HG03354 (cell line): ENCODE measurements around the gene HPCAL4.

Experiments used
- ATAC-seq: cut with Tn5 transposase; IDR thresholded peaks from one replicate; pipeline ENCODE4 v1.9.1; 2021; ENCODE audit warnings: mild to moderate bottlenecking; ENCODE audit not compliant: unreplicated experiment, poor library complexity, severe bottlenecking

HPCAL4 gene

DNA sequence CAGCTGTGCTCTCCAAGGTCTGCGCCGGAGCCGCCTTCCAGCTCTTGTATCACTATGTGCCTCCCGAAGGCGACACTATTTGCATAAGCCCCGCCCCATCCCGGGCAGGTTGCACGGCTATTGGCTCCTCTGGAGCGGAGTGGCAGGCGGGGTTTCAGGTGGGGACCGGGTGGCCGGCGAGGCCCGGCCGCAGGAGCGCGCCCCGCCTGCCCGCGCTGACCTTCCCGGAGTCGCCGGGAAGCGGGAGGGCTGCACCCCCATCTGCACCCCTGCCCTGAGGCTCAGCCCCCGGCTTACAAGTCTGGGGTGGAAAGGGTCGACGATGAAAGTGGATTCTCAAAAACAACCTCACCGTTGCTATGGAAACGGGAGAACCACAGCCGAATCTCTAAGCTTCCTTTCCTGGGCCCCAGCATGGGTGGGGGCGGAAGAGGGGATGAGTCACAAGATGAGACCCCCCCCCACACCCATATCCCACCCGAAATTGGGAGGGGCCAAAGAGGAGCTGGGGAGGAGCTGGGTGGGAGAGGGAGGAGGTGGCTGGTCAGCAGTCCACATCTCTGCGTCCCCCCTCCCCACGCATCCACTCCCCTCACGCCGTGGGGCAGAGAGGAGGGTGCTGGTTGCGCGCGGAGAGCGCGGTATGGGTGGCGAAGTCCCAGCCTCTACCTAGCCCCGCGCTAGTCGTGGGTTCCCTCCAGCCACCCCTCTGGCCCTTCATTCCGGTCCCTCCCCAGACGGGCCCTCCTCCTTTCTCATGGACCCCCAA, at the start of gene HPCAL4:
Gene HPCAL4, minus strand, starts transcription at position 51 of the 769 bp plus-strand sequence. CDS start 6,830 bp downstream, outside the sequence.
- peak; percentile 91 for ATAC-seq

DNA sequence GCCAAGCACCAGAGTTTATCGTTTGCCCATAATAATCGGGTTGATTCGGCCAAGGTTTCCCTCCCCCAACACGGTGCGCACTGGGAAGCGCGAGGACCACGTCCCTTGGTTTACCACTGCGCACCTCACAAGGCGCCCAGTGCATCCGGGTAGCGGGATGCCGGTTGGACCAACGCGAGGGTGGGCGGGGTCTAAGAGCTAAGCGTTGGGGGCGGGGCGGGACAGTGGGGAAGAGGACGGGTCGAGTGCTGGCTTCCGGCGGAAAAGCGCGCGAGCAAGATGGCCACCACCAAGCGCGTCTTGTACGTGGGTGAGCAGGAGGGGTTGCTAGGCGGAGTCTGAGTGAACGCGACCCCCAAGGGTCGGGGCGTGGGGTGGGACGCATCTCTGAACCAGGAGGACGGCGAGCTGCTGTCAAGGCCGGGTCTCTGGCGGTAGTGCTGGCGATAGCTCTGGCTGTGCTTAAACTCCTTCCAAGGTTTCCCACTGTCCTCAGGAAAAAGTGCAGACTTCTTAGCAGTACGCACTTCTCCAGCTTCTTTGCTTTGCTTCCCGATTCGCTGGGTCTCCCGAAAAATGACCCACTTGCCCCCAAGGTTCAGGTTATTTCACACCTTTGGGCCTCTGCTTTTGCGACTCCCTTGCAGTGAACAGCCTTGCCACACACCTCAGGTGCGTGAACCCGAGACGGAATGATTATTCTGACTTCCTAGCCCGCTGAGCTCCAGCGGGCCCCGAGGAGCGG, 47.6 kb upstream of the HPCAL4 start, which contains the start of gene PPIE:
Gene PPIE, plus strand, starts transcription at position 261 of the 745 bp plus-strand sequence. Its CDS starts 19 bp downstream, at position 280.
- ATAC-seq: peak; percentile 90

DNA sequence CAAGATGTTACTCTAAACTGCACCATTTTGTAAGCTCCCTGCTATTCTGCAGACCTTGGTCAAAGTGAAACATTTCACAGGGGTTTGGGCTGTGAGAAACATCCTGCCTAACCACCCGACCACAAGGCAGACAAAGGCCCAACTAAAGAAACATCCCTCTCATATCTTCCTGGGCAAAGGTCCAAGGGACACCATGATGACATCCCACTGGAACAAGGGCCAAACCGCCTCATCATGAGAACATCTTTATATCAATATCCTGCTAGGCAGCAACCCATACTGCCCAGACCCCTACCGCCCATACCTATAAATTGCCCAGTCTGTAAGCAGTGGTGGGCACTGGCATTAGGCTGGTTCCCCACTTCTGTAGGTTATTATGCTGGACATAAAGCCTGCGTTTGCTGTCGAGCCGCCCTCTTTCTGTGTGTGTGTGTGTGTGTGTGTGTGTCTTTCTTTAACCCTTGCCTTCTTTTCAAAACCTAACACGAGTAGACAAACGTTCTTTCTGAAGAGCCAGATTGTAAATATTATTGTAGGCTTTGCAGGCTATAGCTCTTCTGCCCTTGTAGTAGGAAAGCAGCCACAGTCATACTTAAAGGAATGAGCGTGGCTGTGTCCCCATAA, 46.4 kb upstream of the HPCAL4 start:
- ATAC-seq: no peak

DNA sequence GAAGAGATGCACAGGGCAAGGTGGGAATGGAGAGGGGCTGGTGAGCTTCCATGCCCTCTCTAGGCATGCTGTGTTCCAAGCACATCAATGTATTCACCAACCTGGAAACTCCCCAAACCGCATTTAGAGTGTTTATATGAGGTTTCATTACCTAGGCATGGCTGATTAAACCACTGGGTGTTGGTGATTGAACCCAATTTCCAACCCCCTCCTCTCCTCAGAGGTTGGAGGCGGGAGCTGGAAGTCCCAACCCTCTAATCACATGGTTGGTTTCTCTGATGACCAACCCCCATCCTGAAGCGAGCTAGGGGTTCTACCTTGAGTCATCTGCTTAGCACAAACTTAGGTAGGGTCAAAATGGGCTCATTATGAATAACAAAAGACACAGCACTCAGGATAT, 44.5 kb upstream of the HPCAL4 start:
- no peak for ATAC-seq

DNA sequence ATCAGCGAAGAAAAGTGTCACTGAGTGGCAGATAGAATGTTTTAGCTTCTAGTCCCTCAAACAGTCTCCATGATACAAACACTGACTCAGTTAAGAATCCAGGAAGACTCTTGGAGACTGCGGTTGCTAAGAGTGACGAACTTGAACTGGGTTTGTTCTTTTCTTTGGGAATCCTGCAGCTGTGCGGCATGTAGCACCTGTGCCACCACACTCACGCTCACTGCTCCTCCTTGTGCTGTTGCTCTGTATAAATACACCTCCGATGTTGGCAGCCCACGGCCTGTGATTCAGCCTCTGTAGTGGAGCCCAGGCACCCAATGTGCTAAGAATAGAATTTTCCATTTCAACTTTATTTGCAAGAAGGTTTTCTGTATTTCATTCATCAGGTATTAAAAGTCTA, 41.9 kb upstream of the HPCAL4 start:
- no peak for ATAC-seq

DNA sequence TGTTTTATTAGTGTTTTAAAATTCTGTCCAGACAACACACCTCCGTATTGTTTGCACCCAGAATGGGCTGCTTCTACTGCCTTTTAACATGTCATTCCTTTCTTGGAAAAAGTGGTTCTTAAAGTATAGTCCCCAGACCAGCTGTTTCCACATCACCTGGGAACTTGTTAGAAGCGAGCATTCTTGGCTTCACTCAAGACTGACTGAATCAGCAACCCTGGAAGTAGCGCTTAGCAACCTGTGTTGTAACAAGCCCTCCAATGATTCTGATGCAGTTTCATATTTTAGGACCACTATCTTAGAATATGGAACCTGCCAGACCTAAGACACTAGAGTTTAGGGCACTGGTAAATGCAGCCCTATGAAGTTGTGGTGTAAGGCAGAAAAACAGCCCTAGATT, 41.5 kb upstream of the HPCAL4 start:
- no peak for ATAC-seq

DNA sequence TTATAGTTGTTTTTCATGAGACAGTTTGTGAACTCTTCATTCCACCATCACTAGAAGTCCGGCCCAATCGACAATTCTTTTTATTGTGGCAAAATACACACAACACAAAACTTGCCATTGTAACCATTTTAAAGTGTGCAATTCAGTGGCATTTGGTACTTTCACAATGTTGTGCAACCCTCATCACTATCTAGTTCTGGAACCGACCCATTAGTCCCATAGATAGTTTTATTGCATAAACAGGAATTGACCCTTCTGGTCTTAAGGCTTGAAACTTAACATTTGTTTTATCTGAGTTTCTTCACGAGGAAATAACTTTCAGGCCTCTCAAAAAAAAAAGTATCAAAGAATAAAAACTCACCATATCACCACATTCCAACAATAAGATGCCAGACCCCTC, 38.6 kb upstream of the HPCAL4 start:
- no peak for ATAC-seq

DNA sequence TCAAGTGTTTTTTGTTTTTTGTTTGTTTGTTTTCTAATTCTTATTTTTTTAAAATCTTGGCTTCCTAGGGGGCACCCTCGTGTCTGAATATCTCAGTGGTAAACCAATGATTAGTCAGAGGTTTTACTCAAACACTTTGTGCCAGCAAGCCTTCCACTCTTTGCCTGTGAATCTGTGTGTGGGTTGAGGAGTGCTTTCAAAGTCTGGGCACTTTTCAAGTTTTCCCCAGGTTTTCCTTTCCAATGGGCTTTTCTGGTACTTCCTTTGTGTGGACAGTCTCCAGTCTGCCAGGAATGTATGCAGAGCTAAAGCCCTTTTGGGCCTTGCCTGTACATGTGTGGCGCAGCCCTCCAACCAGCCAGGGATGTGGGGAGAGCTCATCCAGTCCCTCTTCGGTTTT, 37.8 kb upstream of the HPCAL4 start:
- no peak for ATAC-seq

DNA sequence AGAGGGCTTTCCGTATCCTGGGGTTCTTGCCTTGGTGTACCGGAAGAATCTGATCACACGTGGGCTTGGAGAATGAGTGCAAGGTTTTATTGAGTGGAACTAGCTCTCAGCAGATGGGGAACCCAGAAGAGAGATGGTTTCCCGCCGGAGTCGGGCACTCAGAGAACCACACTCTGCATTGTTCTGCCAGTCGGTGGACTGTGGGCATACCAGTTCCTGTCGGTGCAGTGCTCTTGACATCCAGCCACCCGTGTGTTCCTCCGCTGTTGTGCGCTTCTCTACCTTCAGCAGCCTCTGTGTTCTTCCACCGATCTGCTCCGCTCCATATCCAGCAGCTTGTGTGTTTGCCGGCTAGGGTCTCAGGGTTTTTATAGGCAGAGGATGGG, 36.7 kb upstream of the HPCAL4 start:
- no peak for ATAC-seq

DNA sequence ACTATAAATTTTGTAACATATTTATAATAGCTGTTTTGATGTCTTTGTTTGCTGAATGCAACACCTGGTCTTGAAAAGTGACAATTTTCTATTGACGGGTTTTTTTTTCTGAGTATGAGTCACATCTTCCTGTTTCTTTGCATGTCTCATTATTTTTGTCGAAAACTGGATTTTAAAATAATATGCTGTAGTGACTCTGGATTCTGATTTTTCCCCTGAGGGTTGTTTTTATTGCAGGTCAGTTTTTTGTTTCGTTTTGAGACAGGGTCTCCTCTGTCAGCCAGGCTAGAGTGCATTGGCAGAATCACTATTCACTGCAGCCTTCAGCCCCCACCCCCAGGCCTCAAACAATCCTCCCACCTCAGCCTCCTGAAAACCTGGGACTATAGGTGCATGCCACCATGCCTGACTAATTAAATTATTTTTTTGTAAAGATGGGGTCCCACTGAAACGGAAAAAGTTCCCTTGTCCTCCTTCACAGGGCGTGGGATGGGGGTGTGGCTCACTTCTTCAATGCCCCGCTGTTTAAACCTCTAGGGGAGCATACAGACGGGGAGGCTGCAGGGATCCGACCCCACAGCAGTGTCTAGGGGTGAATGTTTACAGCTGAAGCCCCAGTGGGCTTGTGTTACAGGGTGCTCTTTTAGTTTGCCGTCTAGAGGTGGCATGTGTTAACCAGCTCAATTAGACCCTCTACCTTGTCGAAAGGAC, 36.1 kb upstream of the HPCAL4 start:
- ATAC-seq: no peak

DNA sequence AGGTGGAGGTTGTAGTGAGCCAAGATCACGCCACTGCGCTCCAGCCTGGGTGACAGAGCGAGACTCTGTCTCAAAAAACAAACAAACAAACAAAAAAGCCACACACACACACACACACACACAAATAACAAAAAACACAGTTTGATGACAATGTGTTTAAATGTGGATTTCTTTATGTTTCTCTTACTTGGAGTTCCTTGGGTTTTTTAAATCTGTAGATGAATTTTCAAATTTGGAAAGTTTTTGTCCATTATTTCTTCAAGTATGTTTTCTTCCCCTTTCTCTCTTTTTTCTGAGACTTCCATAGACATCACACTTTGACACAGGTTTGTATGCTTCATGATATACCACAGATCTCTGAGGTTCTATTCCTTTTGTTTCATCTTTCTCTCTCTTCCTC, 35.4 kb upstream of the HPCAL4 start:
- no peak for ATAC-seq

DNA sequence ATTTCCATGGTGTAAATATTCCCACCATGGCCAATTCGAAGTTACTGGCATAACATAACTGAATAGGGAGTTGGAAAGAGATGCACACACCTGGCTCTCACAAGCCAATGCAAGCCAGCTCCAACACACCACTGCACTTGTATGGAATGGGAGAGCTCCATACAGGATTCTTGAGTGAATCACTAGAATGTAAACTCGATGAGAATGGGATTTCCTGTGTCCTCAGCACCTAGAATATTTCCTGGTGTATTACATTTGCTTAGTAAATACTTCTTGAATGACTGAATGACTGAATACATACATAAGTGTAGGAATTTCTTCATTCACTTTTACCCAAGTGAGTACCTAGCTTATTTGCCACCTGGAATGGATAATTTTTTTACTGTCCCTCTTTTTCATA, 31.3 kb upstream of the HPCAL4 start:
- ATAC-seq: no peak

DNA sequence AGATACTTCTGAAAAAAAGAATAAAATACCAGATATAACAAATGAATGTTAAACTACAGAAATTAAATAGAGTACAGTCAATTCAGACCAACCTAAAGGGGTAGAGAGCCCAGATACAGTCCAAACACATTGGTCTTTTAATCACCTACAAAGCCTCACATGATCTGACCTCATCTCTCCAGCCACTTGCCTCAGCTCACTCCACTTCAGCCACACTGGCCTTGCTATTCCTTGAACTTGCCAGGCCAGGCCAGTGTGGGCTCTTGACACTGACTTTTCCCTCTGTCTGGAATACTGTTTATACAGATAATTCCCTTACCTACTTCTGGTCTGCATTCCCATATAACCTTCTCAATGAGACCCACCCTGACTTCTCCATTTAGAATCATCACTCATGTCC, 30.4 kb upstream of the HPCAL4 start:
- ATAC-seq: no peak

DNA sequence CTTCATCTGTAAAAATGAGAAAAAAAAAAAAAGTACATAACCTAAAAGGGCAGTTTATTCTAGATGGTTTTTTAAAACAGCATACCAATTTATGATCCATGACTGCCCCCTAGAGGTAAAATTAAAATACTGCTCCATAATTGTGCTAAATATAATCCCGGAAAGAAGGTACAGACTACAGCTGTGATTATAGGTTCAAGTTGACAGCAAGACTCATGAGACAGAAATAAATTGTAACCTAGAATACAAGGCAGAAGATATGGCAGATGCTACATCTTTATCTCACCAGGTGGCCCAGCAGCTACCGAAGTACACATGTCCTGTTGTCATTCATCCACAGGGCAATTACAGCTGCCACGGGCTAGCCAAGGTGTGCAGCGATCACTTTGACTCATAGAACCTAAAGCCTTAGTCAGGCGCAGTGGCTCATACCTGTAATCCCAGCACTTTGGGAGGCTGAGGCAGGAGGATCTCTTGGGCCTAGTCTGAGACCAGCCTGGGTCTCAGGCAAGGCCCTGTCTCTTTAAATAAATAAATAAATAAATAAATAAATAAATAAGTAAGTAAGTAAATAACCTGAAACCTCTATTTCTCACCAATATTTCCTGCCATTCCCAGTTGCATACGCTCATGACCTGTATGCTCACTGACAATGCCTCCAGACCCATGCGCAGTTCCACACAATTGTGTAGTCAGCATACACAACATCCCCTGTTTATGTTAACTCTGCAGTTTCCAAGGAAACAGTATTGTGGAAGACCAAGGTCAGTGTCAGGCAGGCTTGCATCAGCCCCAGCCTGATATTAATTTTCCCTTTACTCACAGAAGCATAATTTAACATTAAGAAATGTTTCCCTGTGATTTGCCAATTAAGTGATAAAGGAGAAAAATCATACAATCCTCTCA, 29.1 kb upstream of the HPCAL4 start:
- peak; percentile 43 for ATAC-seq

DNA sequence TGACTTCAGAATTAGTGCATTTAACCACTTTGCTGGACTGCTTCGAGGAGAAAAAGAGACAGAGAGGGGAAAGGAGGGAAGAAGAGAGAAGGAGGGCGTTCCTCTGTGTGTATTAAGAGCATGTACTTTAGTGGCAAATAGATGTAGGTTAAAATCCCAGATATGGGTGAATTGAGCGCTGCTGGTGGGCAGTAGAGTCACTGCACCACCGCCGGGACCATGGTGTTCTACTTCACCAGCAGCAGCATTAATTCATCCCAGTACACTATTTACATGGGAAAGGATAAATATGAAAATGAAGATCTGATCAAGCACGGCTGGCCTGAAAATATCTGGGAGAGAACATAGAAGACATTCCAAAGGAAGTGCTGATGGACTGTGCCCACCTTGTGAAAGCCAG, 26.6 kb upstream of the HPCAL4 start:
- no peak for ATAC-seq

DNA sequence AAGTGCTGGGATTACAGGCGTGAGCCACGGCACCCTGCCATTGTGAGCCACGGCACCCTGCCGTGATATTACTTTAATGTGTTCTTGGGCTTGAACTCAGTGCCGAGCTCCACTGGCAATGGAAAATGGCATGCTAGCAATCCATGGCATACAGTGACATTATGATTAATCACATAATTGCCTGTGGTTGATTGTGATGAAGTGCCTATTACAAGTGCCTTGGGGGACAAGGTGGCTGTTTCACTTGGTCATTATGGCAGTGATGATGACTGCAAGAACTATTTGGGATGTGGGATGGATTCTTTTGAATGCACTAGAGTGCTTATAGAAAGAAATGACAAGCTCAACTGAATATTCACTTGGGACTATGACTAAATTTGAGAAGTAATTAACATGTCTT, 22.3 kb upstream of the HPCAL4 start:
- no peak for ATAC-seq

DNA sequence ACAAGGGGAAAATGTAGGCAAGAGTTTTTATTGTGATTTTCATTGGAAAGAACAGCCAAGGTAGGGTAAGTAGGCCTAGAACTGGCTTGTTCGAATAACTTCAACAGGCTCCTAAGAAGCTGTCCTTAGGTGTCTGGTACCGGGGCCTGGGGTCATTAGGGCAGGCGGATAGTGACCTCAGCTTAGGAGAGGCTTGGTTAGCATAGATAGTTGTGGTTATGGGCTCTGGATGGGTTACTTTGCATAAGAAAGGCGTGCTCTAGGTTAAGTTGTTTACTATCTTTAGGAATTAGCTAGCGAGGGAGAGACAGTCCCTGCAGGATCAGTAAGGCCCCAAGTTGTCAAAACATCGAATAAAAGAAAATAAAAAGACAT, 20.7 kb upstream of the HPCAL4 start:
- no peak for ATAC-seq

DNA sequence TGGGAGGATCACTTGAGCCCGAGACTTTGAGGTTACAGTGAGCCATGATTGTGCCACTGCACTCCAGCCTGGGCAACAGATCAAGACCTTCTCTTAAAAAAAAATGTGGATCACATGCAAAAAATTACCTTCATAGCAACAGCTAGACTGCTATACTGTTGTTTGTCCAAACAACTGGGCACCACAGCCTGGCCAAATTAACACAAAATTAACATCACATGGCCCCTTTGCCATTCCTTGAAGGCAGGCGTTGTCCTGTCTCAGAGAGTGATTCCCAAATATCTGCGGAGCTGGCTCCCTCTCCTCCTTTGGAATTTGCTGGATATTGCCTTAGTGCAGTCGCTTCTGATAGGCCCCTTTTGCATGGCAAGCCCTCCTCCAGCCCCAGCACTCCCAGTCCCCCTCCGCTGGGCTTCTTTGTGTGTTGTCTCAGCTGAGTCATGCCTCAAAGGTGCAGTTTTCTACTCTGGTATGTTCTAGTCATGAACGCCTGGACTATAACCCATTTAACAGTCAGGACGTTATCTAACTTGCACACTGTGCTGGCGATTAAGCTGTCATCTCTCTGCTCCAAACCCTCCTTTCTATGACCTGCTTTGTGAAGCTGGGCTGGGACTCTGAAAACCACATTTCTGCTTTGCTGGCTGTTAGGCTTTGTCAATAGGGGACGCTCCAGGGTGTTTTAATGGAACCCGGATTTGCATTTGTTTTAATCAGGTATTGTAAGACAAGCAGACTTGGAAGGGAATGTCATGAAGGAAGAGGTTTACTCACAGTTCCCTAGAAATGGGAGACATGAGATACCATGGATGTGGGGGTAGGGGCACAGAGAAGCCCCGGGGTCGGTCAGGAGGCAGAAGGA, 20.1 kb upstream of the HPCAL4 start:
- ATAC-seq: no peak
